ENCODE measurements around the gene PIGV.

The PIGV gene

GRCh38 chr1:26782521-26783212 lies 5.1 kb upstream of the PIGV start:
- Histone ChIP-seq H3K4me2 (ENCODE audit: low read length) (no peak overlapping the region), H3K27ac (ENCODE audit: low read length) (no peak overlapping the region; the same call in 1 of the 2 replicates), H3K4me3 (ENCODE audit: low read length) (no peak overlapping the region), H3K79me2 (ENCODE audit: low read length) (peaks cover 14% of the 10 kb centered on the region), H3K9me3 (ENCODE audit: insufficient read depth, low read length) (no peaks in the 10 kb centered on the region), H3K27me3 (ENCODE audit: low read depth, low read length) (no peaks in the 10 kb centered on the region), H2AFZ (ENCODE audit: low read depth, low read length) (no peak overlapping the region), H3K36me3 (replicated peaks; ENCODE audit: low read depth, low read length) (peaks cover 42% of the 10 kb centered on the region), H3K4me1 (ENCODE audit: low read length) (peaks cover 26% of the 10 kb centered on the region), H3K9ac (ENCODE audit: low read length) (no peak overlapping the region), H4K20me1 (ENCODE audit: insufficient read depth, low read length) (no peaks in the 10 kb centered on the region)
- TF ChIP-seq EZH2phosphoT487 (IDR thresholded peaks at IDR 0.05; ENCODE audit: low read depth), result no peak
- TF ChIP-seq, protein P1, sequence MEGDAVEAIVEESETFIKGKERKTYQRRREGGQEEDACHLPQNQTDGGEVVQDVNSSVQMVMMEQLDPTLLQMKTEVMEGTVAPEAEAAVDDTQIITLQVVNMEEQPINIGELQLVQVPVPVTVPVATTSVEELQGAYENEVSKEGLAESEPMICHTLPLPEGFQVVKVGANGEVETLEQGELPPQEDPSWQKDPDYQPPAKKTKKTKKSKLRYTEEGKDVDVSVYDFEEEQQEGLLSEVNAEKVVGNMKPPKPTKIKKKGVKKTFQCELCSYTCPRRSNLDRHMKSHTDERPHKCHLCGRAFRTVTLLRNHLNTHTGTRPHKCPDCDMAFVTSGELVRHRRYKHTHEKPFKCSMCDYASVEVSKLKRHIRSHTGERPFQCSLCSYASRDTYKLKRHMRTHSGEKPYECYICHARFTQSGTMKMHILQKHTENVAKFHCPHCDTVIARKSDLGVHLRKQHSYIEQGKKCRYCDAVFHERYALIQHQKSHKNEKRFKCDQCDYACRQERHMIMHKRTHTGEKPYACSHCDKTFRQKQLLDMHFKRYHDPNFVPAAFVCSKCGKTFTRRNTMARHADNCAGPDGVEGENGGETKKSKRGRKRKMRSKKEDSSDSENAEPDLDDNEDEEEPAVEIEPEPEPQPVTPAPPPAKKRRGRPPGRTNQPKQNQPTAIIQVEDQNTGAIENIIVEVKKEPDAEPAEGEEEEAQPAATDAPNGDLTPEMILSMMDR (IDR thresholded peaks at IDR 0.05; ENCODE audit: low read depth, low read length), result no peak

- Histone ChIP-seq H2AFZ (ENCODE audit: low read depth, low read length) (no peak overlapping the region), H3K27me3 (ENCODE audit: low read depth, low read length) (no peaks in the 10 kb centered on the region), H3K79me2 (ENCODE audit: low read length) (peaks cover 20% of the 10 kb centered on the region), H3K4me3 (ENCODE audit: low read length) (no peak overlapping the region), H3K4me2 (ENCODE audit: low read length) (no peak overlapping the region), H3K9me3 (ENCODE audit: insufficient read depth, low read length) (no peaks in the 10 kb centered on the region), H3K4me1 (ENCODE audit: low read length) (peaks cover 26% of the 10 kb centered on the region), H4K20me1 (ENCODE audit: insufficient read depth, low read length) (no peaks in the 10 kb centered on the region), H3K9ac (ENCODE audit: low read length) (no peak overlapping the region), H3K36me3 (replicated peaks; ENCODE audit: low read depth, low read length) (peaks cover 37% of the 10 kb centered on the region), H3K27ac (ENCODE audit: low read length) (no peak overlapping the region)
- TF ChIP-seq EZH2phosphoT487 (IDR thresholded peaks at IDR 0.05; ENCODE audit: low read depth), result no peak
- TF ChIP-seq, protein P1 (IDR thresholded peaks at IDR 0.05; ENCODE audit: low read depth, low read length), result no peak
Observed at GRCh38 chr1:26783646-26784022, 4.1 kb upstream of the PIGV start.

DNA sequence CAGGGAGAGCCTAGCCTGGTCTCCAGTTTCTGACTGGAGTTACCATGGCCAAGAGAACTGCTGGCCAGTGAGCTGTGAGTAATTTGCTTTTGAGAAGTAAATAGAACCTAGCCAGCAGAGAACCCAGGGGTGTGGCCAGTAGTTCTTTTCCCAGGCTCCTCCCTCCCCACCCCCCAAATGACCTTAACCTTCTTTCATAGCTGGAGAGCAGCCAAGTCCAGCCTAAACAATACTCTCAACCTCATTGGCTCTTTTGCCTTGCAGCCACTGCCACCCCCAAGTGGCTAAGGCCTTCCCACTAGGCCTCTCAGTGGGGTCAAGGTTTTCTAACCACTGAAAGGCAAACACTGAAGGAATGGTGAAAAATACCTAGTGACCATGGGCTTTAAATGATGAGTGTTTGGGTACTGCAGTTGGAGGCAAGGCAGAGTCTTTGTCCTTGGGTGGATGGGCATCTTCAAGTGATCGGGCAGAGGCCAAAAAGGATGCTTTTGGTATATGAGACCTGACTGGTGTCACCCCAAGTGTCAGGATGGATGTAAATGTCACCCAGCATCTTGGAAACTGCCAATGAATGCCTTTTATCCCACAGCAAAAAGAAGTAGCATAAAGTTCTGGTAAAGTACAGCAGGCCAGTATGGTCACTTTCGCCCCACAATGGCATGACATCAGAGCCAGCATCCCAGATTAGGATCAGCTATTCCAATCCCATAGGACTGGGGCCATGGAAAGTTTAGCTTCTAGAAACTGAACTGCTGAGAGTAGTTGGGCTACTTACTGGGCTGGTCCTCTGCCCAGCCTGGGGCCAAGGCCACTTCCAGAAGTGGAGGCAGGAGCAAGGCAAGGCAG lies 3.5 kb upstream of the PIGV start:
- H2AFZ ChIP-seq (ENCODE audit: low read depth, low read length), result no peak overlapping the region
- H3K27me3 ChIP-seq (ENCODE audit: low read depth, low read length), result no peaks in the 10 kb centered on the region
- no peaks in the 10 kb centered on the region for H4K20me1 ChIP-seq (ENCODE audit: insufficient read depth, low read length)
- no peaks in the 10 kb centered on the region for H3K9me3 ChIP-seq (ENCODE audit: insufficient read depth, low read length)
- peaks cover 24% of the 10 kb centered on the region for H3K79me2 ChIP-seq (ENCODE audit: low read length)
- peaks cover 32% of the 10 kb centered on the region for H3K36me3 ChIP-seq (replicated peaks; ENCODE audit: low read depth, low read length)
- H3K4me3 ChIP-seq (ENCODE audit: low read length), result no peak overlapping the region
- no peak overlapping the region for H3K9ac ChIP-seq (ENCODE audit: low read length)
- no peak overlapping the region for H3K27ac ChIP-seq (ENCODE audit: low read length)
- H3K4me2 ChIP-seq (ENCODE audit: low read length), result no peak overlapping the region
- no peak for TF ChIP-seq EZH2phosphoT487 (IDR thresholded peaks at IDR 0.05; ENCODE audit: low read depth)
- TF ChIP-seq, protein P1 (IDR thresholded peaks at IDR 0.05; ENCODE audit: low read depth, low read length), result no peak
- H3K4me1 ChIP-seq (ENCODE audit: low read length), result peaks cover 26% of the 10 kb centered on the region

GRCh38 chr1:26784886-26785285 lies 2.9 kb upstream of the PIGV start:
- Histone ChIP-seq H3K4me3 (ENCODE audit: low read length) (no peak overlapping the region), H3K4me2 (ENCODE audit: low read length) (no peak overlapping the region), H3K4me1 (ENCODE audit: low read length) (peaks cover 33% of the 10 kb centered on the region), H3K9ac (ENCODE audit: low read length) (no peak overlapping the region), H3K79me2 (ENCODE audit: low read length) (peaks cover 29% of the 10 kb centered on the region), H4K20me1 (ENCODE audit: insufficient read depth, low read length) (no peaks in the 10 kb centered on the region), H3K36me3 (replicated peaks; ENCODE audit: low read depth, low read length) (peaks cover 28% of the 10 kb centered on the region), H3K9me3 (ENCODE audit: insufficient read depth, low read length) (no peaks in the 10 kb centered on the region), H2AFZ (ENCODE audit: low read depth, low read length) (no peak overlapping the region), H3K27ac (ENCODE audit: low read length) (no peak overlapping the region), H3K27me3 (ENCODE audit: low read depth, low read length) (no peaks in the 10 kb centered on the region)
- TF ChIP-seq EZH2phosphoT487 (IDR thresholded peaks at IDR 0.05; ENCODE audit: low read depth), result no peak
- TF ChIP-seq, protein P1 (IDR thresholded peaks at IDR 0.05; ENCODE audit: low read depth, low read length), result no peak

Measured in OCI-LY3 (cell line).